AG04450 (cell line): ENCODE measurements around the gene TTYH3. TPM values are rescaled to one million over a fixed set of nuclear protein-coding genes. Genes with fewer than 3 reads are reported as not detected.
"Not testable (repeated sequence)": the region's sequence is repeated elsewhere in the genome, so short reads cannot be mapped to it uniquely, and the experiment has no call there.

ENCODE experiments used
- CTCF ChIA-PET: fragments of 300-600, 350-600 bp; formaldehyde crosslinking; extraction: SDS; loops from one replicate; lab custom pipeline; 2022; ENCODE audit warnings: antibody characterized with exemption, inconsistent platforms; lab: Charles Lee
- POLR2A ChIA-PET: fragments of 350-600 bp; formaldehyde crosslinking; extraction: SDS; loops from one replicate; lab custom pipeline; 2021; ENCODE audit warnings: antibody characterized with exemption, inconsistent platforms; lab: Yijun Ruan, JAX
- DNase-seq: peaks from one replicate; pipeline ENCODE4 v3.0.0-alpha.2; 2011; ENCODE audit warnings: low read depth, low spot score
- H3K27ac ChIP-seq: one replicate; pipeline ENCODE4 v1.5.1; 2012; ENCODE audit warnings: low read depth, low read length, control low read depth
- H3K27me3 ChIP-seq: one replicate; pipeline ENCODE4 v1.6.0; 2012; ENCODE audit warnings: low read length; ENCODE audit not compliant: control insufficient read depth, insufficient read depth
- H3K4me3 ChIP-seq: 2 replicates; pipeline ENCODE4 v1.5.1; 2011; ENCODE audit warnings: mild to moderate bottlenecking, low read depth, low read length, control low read depth
- H3K9me3 ChIP-seq: 2 replicates; pipeline ENCODE4 v1.5.1; 2012; ENCODE audit warnings: low read length; ENCODE audit not compliant: control insufficient read depth, insufficient read depth
- CTCF ChIP-seq: IDR thresholded peaks from 2 replicates; pipeline ENCODE4 v1.5.1; 2011; ENCODE audit warnings: low read depth, low read length, control low read depth, inconsistent platforms
- polyA plus RNA-seq: library from polyadenylated mRNA; depleted of rRNA; stranded (reverse); fragments of >200 nt; gene quantifications from 2 replicates; pipeline ENCODE4 v1.2.3, GENCODE V29; 2011

TTYH3 gene
- polyA plus RNA-seq, 1 experiment, result 30.8 TPM

- Histone ChIP-seq H3K4me3 (no peak overlapping the region), H3K27ac (no peak overlapping the region), H3K9me3 (no peaks in the 10 kb centered on the region; the same call in 1 of the 2 replicates), H3K27me3 (no peaks in the 10 kb centered on the region)
- TF ChIP-seq CTCF, result no peak
- ChIA-PET POLR2A (no interaction called here), CTCF (interaction anchor here (1.3 to 1.4 kb wide), 2 partner anchors 19 to 84 kb away, joined by 3 read pairs; no protein-coding TSS in a partner anchor)
- DNase-seq, result no peak
These were observed 45.3 kb upstream of the TTYH3 start for GRCh38 chr7:2586326-2587020.

- CTCF ChIA-PET, result no interaction called here
- no peak for TF ChIP-seq CTCF
- POLR2A ChIA-PET, result no interaction called here
- no peak overlapping the region for H3K4me3 ChIP-seq
- H3K27ac ChIP-seq, result no peak overlapping the region
- no peak for DNase-seq
- no peaks in the 10 kb centered on the region for H3K27me3 ChIP-seq
- H3K9me3 ChIP-seq, result no peaks in the 10 kb centered on the region; the same call in 1 of the 2 replicates
These were observed 44.7 kb upstream of the TTYH3 start for GRCh38 chr7:2587134-2587533.

DNA sequence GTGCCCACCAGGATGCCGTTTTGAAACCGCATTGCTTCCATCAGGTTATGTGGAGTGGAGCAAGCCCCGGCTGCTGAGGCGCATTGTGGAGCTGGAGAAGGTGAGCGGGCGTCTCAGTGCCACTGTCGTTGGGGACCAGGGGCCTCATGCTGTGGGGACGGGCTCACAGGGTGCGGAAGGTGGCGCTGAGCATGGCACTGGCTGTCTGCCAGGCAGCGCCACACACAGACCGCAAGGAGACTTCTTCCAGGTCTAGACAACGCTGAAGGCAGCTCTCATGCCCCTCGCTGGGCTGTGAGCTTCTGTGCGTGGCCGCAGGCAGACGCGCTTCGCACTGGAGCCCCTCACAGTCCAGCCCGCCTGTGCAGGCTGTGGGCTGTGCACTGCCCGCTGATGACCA, 44.0 kb upstream of the TTYH3 start:
- ChIA-PET POLR2A (interaction anchor here (0.7 kb wide), 1 partner anchor 21 kb away, joined by 3 read pairs; no protein-coding TSS in a partner anchor), CTCF (no interaction called here)
- Histone ChIP-seq H3K9me3 (no peaks in the 10 kb centered on the region; the same call in 1 of the 2 replicates), H3K27ac (no peak overlapping the region), H3K27me3 (no peaks in the 10 kb centered on the region), H3K4me3 (no peak overlapping the region)
- TF ChIP-seq CTCF, result no peak
- DNase-seq, result no peak

DNA sequence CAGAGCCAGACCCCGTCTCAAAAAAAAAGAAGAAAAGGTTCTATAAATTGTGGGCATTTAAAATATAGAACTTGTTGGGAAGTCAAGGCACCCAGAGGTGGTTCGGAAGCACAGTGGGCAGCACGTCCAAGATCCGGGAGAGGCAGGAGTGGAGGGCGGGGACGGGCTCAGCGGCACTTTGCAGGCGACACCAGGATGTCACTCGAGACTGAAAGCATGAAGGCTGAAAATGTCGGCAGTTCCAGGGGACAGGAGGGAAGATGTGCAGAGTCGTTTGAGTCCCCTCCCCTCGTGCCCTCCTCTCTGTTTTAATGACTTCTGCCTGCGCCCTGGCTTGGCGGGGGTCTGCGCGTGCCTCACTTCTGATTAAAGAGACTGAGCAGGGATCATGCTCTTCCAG, 42.4 kb upstream of the TTYH3 start:
- Histone ChIP-seq H3K27ac (no peak overlapping the region), H3K27me3 (no peaks in the 10 kb centered on the region), H3K9me3 (no peaks in the 10 kb centered on the region; the same call in 1 of the 2 replicates), H3K4me3 (no peak overlapping the region)
- TF ChIP-seq CTCF, result no peak
- no peak for DNase-seq
- CTCF ChIA-PET, result no interaction called here
- POLR2A ChIA-PET, result no interaction called here

- DNase-seq, H3K27me3 ChIP-seq, H3K27ac ChIP-seq, CTCF ChIA-PET, H3K9me3 ChIP-seq, POLR2A ChIA-PET, H3K4me3 ChIP-seq: not testable (repeated sequence)
These were observed 41.8 kb upstream of the TTYH3 start for GRCh38 chr7:2589941-2590340.
